ENCODE measurements around the gene EPB41L1.

DNA sequence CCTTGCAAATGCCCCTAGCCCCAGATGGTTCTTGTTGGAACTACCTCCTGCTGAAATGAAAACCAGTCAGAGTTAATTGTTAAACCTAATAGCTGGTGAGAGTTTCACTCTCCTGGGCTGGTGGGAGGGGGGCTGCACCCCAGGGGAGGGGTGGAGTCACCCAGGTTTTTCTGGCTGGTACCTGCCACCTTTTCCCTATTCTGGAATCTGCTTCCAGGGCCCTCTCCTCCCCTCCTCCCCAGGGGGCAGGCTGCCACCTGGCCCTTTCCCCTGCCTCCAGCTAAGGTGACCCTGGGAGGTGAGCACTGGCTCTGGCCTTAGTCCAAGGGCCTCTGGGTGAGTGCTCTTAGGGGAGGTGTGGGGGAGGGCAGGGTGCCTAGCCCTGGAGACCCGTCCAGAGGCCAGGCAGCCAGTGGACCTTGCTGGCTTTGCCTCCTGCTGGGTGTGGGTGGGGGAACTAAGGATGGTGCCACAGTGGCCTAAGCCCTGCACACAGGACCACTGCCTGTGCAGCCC lies 48.8 kb upstream of the EPB41L1 start:
- TF ChIP-seq, protein P1, sequence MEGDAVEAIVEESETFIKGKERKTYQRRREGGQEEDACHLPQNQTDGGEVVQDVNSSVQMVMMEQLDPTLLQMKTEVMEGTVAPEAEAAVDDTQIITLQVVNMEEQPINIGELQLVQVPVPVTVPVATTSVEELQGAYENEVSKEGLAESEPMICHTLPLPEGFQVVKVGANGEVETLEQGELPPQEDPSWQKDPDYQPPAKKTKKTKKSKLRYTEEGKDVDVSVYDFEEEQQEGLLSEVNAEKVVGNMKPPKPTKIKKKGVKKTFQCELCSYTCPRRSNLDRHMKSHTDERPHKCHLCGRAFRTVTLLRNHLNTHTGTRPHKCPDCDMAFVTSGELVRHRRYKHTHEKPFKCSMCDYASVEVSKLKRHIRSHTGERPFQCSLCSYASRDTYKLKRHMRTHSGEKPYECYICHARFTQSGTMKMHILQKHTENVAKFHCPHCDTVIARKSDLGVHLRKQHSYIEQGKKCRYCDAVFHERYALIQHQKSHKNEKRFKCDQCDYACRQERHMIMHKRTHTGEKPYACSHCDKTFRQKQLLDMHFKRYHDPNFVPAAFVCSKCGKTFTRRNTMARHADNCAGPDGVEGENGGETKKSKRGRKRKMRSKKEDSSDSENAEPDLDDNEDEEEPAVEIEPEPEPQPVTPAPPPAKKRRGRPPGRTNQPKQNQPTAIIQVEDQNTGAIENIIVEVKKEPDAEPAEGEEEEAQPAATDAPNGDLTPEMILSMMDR (IDR thresholded peaks at IDR 0.05), result no peak
- no peak for TF ChIP-seq POLR2AphosphoS5 (IDR thresholded peaks at IDR 0.05; ENCODE audit: low read depth, low read length)
- TF ChIP-seq, protein P2, sequence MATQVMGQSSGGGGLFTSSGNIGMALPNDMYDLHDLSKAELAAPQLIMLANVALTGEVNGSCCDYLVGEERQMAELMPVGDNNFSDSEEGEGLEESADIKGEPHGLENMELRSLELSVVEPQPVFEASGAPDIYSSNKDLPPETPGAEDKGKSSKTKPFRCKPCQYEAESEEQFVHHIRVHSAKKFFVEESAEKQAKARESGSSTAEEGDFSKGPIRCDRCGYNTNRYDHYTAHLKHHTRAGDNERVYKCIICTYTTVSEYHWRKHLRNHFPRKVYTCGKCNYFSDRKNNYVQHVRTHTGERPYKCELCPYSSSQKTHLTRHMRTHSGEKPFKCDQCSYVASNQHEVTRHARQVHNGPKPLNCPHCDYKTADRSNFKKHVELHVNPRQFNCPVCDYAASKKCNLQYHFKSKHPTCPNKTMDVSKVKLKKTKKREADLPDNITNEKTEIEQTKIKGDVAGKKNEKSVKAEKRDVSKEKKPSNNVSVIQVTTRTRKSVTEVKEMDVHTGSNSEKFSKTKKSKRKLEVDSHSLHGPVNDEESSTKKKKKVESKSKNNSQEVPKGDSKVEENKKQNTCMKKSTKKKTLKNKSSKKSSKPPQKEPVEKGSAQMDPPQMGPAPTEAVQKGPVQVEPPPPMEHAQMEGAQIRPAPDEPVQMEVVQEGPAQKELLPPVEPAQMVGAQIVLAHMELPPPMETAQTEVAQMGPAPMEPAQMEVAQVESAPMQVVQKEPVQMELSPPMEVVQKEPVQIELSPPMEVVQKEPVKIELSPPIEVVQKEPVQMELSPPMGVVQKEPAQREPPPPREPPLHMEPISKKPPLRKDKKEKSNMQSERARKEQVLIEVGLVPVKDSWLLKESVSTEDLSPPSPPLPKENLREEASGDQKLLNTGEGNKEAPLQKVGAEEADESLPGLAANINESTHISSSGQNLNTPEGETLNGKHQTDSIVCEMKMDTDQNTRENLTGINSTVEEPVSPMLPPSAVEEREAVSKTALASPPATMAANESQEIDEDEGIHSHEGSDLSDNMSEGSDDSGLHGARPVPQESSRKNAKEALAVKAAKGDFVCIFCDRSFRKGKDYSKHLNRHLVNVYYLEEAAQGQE (IDR thresholded peaks at IDR 0.05; ENCODE audit: insufficient read depth in 1 of 2, low read depth in 2 of 2, low read length in 1 of 2), result no peak
- TF ChIP-seq SIN3A (IDR thresholded peaks at IDR 0.05; ENCODE audit: borderline replicate concordance, insufficient read depth, low read depth, low read length), result no peak

Data from Panc1 (cell line).